NB4 (cell line): Measurements from ENCODE around the gene OARD1.
"Not testable (repeated sequence)": the region's sequence is repeated elsewhere in the genome, so short reads cannot be mapped to it uniquely, and the experiment has no call there.

Experiments used
- MYC ChIP-seq: IDR thresholded peaks from 2 replicates; pipeline ENCODE4 v1.6.1; 2011; ENCODE audit warnings: low read depth, low read length
- POLR2A ChIP-seq: IDR thresholded peaks from 2 replicates; pipeline ENCODE4 v1.6.1; 2011; ENCODE audit warnings: mild to moderate bottlenecking; ENCODE audit not compliant: insufficient read length; ENCODE audit errors: extremely low read depth
- TF ChIP-seq, protein P1 (sequence below): IDR thresholded peaks from one replicate; pipeline ENCODE4 v1.5.1; 2012; ENCODE audit warnings: low read depth, low read length
- TF ChIP-seq, protein P2 (sequence below): IDR thresholded peaks from 2 replicates; pipeline ENCODE4 v1.6.1; 2011; ENCODE audit warnings: low read depth, low read length

DNA sequence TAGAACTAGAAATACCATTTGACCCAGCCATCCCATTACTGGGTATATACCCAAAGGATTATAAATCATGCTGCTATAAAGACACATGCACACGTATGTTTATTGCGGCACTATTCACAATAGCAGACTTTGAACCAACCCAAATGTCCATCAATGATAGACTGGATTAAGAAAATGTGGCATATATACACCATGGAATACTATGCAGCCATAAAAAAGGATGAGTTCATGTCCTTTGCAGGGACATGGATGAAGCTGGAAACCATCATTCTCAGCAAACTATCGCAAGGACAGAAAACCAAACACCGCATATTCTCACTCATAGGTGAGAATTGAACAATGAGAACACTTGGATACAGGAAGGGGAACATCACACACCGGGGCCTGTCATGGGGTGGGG, 56.3 kb downstream of the OARD1 start:
- TF ChIP-seq, protein P1, sequence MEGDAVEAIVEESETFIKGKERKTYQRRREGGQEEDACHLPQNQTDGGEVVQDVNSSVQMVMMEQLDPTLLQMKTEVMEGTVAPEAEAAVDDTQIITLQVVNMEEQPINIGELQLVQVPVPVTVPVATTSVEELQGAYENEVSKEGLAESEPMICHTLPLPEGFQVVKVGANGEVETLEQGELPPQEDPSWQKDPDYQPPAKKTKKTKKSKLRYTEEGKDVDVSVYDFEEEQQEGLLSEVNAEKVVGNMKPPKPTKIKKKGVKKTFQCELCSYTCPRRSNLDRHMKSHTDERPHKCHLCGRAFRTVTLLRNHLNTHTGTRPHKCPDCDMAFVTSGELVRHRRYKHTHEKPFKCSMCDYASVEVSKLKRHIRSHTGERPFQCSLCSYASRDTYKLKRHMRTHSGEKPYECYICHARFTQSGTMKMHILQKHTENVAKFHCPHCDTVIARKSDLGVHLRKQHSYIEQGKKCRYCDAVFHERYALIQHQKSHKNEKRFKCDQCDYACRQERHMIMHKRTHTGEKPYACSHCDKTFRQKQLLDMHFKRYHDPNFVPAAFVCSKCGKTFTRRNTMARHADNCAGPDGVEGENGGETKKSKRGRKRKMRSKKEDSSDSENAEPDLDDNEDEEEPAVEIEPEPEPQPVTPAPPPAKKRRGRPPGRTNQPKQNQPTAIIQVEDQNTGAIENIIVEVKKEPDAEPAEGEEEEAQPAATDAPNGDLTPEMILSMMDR: not testable (repeated sequence)
- not testable (repeated sequence) for TF ChIP-seq POLR2A, MYC
- TF ChIP-seq, protein P2, sequence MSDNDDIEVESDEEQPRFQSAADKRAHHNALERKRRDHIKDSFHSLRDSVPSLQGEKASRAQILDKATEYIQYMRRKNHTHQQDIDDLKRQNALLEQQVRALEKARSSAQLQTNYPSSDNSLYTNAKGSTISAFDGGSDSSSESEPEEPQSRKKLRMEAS: not testable (repeated sequence)
